ENCODE measurements around the gene RPL19.

Gene RPL19

DNA sequence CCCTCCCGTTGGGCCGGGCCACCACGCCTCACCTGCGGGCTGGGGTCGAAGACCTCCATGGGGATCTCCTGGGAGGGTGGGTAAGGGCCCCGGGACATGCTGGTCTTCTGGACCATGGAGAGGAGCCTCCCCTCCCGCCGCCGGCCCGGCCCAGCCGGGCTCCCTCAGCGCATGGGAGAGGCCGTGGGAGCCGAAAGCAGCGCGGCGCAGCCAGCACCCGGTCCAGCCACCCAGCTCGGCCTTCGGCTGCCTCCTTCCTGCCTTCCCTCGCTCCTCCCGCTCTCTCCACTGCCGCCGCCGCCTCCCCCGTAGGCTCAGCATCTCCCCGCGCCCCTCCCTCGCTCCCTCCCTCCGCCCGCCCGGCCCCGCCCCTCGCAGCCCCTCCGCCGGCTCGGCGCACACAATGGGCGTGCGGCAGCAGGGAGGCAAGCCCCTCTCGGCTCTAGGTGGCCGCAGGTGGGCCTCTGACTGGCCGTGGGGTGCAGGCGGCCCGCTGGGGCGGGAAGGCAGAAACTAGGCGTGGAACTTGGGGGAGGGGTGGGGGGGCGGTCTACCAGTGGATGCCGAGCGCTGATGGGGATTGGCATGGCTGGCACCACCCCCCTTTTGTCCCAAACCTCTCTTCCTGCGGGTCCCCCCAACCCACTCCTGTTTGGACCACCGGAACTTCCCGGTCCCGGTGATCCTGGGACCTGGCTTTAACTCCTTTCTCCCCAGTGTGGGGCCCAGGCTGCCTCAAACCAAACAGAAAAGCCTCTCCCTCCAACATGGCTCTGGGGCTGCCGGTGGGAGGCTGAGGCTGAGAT, 2.5 kb upstream of the RPL19 start, which contains the start of gene CACNB1:
TSS of gene CACNB1 (minus strand) at position 290 of the 806 bp plus-strand sequence. CDS start at position 116, 174 bp downstream.
- peak; percentile 39 to 42 for DNase-seq (ENCODE audit: low read depth in 2 of 2)

DNA sequence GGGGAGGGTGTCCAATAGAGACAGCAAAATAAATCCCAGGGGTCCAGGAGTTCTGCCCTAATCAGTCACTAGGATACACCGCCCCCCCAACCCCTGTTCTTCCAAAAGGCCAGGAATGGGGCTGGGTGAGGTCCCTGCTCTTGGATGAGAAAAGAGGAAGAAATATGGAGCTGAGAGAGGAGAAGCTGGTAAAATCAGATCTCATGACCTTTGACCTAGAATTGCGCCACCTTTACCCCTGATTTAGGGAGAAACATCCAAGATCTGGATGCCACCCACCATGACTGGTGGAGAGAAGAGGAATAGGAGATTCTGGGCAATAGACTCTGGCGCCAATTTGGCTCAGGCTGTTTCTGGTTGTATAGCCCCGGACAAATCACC, 1.9 kb upstream of the RPL19 start:
- DNase-seq (ENCODE audit: low read depth in 2 of 2) = no peak

DNA sequence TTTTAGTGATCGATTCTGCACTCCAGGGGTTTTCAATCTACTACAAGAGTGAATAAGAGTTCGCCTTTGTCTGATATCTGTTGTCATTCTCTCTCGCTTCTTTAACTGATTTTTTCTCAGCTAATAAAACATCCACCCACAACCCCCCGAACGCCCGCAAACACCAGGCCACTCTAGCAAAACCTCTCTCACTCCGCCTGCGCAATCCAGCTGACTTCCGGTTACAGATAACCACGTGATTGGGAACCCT, 338 bp upstream of the RPL19 start:
- DNase-seq (ENCODE audit: low read depth in 2 of 2) = peak; percentile 85 to 88

DNA sequence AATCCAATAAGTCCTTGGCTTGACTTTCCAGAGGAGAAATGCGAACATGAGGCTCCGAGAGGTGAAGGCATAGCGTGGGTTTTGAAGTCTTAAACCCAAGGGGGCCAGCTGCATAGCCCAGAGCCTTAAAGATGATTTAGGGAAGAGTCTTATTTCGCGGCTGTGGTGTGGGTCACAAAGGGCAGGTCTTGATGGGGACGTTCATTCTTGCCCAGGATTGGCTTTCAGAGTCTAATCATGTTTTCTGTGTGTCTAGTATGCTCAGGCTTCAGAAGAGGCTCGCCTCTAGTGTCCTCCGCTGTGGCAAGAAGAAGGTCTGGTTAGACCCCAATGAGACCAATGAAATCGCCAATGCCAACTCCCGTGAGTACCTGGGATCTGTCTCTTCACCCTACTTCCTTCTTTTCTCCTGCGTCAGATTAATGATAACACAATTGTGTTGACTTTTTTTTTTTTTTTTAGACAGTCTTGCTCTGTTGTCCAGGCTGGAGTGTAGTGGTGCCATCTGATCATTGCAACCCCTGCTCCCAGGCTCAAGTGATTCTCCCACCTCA, 951 bp downstream of the RPL19 start:
- no peak for DNase-seq (ENCODE audit: low read depth in 2 of 2)

DNA sequence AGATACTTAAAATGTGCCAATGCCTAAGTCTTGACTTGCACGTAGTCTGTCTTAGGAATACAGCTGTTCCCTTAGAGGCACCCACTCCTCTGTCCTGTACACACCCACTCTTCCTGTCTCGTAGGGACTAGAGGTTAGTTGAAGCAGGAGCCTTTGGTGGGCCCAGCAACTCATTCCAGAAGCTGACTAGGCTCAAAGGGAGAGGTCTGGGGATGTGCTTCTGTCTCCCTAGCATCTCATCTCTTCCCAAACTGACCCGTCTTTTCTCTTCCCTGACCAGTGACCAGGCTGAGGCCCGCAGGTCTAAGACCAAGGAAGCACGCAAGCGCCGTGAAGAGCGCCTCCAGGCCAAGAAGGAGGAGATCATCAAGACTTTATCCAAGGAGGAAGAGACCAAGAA, 4.2 kb downstream of the RPL19 start:
- no peak for DNase-seq (ENCODE audit: low read depth in 2 of 2)

DNA sequence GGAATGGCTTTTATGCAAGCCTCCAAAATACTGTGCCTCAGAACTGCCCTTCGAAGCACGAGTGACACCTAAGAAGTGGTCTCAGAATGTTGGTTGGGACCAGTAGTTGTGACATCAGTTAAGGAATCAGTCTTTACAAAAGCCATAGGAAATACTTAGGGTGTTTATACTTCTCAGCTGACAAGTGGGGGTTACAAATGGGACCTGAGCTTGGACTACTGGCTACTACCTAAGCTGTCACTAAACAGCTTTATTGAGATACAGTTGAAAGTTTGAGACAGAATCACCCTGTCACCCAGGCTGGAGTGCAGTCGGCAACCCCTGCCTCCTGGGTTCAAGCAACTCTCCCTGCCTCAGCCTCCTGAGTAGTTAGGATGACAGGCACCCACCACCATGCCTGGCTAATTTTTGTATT, 5.0 kb downstream of the RPL19 start:
- DNase-seq (ENCODE audit: low read depth in 2 of 2) = no peak

DNA sequence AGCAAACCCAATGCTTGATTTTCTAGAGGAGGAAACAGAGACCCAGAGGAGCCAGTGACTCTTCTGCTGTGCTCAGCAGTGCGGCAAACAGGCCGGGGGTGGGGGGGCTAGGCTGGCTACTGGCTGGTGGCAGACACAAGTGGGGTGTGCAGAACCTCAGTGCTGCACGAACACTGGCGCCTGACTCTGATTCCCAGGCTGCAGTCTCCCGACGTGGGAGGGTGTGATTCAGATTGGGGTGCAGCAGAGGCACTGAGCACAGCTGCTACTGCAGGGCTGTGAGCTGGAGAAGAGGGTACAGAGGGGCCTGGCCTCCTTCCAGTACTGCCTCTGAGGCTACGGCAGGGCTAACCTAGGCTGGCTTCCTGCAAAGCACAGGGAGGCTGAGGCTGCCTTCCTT, 8.1 kb downstream of the RPL19 start:
- no peak for DNase-seq (ENCODE audit: low read depth in 2 of 2)

DNA sequence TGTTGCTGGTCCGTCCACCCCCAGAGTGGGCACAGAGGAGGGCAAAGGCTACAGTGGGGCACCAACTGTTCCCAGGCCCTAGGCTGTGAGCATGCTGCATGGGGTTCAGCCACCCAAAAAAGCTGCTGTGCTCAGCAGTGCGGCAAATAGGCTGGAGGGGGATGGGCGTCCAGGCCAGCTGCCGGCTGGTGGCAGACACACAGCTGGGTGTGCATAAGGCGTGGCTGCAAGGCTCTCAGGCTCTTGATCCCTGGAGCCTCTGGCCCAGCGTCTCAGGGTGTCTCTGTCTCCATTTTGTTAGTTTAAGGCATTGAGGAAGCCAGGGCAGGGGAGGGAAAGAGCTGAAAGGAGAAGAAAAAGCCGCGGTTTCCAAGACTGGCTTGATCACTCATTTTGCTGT, 8.8 kb downstream of the RPL19 start:
- no peak for DNase-seq (ENCODE audit: low read depth in 2 of 2)

DNA sequence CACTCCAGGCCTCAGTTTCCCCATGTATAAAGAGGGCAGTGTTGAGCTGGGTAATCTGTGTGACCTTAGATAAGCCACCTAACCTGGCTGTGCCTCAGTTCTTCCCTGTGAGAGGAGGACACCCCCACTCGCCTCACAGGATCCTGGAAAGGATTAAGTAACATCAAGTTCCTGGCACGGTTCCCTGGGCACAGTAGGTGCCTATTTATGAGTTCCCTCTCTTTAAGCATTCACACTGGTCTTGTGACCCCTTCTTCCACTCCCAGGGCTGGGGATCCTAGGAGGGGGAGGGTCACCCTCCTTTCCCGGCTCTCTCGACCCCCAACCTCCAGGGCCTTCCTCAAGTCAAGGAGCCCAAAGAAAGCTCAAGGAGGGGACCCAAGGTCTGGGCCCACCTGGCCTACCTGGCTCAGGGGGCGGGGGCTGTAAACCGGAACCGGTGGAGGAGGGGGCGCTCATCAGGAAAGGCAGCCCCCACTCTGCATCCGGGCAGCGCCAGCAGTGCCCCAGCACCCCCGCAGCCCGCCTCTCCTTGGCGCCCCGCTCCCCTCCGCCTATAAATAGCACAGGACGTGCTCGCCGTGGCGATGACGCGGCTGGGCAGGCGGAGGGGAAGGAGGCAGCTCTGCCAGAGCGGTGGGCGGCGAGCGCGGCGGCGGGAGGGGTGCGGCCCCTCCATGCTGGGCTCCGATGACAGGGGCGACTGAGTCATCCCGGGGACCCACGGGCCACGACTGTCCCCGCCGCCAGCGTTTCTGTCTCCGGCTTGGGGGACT, 9.4 kb downstream of the RPL19 start:
- DNase-seq (ENCODE audit: low read depth in 2 of 2) = no peak

DNA sequence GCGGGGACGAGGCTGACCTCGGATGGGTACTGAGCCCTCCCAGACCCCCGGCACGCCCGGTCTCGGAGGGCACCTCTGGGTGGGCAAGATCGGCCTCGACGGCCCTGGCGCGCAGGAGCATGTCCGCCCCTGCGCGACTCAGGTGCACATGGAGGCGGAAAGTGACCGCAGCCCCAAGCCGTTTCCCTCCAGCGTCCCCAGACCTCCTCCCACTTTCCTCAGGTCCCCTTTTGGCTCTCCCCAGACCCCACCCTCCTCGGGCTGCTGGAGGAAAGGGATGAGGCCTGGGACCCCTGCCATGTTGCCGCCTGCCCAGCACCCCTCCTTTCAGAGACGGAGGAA, 10.0 kb downstream of the RPL19 start:
- no peak for DNase-seq (ENCODE audit: low read depth in 2 of 2)

DNA sequence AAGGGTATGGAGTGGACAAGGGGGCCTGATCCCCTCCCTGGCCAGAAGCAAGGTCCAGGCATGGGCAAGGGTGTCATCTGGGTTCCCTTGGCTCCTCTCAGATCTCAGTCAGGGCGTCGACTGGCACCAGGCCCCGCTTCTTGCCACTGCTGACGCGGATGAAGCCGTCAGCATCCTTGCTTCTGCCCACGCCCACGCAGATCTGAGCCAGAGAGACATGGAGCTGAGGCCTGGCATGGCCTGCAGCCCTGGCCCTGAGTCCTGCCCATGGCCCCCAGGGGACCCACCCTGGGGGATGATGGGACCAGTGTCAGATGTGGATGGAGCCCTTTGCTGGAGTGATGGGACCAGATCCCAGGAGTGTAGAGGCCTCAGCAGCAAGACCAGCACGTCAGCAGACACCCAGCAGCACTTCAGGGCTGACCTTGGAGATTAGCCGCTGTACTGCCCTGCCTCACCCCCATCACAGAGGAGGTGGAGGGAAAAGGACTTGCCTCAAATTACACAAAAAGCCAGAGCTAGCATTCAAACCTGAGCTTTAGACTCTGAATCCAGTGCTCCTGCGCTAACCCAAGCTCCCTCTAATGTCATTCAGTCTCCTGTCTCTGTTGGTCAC, 12.2 kb downstream of the RPL19 start:
- DNase-seq (ENCODE audit: low read depth in 2 of 2) = no peak

DNA sequence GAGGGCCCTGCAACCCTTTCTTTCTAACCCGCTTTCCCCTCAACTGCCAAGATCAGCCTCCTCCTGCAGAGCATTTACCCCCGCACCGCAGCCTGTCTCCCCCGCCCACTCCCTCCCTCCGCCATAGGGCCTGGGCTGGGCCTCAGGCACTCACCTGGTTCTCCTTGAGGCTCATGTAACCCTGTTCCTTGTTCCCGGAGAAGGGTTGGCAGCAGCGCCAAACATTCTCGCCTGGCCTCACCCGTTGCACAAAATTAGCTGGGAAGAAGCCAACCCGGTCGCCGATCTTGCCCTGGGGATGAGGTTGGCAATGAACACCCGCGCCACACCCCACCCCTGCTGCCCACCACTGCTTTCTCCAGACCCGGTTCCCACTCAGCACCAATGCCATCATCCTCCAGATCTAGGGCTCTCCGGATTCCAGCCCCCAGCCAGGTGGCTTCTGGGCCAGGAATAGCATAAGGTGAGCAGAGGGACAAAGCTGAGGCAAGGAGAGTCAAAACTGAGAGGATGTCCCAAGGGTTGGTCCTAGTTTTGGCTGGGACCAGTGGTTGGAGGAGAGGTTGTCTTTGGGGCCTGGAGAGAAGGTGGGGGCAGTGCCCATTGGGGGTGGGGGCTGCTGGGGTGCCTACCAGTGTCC, 12.9 kb downstream of the RPL19 start:
- no peak for DNase-seq (ENCODE audit: low read depth in 2 of 2)

DNA sequence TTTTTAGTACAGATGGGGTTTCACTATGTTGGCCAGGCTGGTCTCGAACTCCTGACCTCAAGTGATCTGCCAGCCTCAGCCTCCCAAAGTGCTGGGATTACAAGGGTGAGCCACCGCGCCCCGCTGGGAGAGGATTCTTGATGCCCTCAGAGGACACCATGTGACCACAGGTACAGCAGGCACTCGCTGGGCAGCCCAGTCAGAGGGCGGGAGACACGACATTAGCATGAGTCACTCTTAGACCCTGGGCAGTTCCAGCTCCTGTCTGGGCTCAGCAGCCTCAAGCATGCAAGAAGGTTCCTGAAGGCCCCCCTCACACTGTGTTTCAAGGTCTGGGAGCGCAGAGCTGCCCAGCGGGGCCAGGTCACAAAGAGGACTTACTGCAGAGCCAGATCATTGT, 13.8 kb downstream of the RPL19 start:
- no peak for DNase-seq (ENCODE audit: low read depth in 2 of 2)

DNA sequence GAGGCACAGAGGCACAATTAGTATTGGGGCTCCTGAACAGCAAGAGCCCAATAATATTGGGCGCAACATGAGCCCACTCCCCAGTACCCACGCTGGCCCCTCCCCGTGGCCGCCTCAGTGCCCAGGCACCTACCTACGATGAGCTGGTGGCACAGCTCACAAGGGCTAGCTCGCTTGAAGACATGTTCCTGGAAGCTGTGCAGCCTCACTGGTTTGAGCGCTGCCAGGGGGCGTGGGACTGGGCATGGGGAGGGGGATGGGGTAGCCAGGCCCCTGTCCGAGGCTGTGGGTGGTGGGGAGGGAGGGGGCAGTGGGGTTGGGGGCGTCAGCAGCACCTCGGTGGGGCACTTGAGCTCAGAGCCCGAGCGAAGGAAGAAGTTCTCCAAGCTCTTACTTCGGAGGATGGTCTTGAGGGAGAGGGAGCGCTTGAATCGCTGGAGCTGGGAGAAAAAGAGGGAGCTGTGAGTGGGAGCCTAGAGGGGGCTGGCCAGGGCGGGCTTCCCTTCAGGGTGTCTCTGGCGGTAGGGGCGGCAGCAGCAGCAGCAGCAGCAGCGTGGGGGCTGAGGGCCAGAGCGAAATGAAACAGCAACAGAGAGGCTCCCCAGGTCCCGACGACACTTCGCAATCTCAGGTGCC, 17.8 kb downstream of the RPL19 start:
- DNase-seq (ENCODE audit: low read depth in 2 of 2) = no peak

DNA sequence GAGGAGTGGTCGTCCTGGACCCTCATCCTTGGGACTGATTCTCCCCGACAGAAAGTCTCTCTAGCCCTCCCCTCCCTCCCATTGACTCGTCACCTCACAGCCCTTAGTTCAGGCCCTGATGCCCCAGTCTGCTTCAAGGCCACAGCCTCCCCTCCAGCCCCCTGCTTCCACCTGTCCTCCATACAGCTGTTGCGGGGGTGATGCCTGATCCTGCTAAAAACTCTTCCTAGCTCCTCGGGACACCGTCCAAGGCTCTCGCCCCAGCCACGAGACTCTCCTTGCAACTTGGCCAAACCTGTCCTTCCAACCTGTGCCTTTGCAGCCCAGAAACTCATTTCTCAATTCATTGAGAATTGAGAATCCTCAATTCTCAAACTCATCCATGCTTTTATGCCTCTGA, 18.8 kb downstream of the RPL19 start:
- no peak for DNase-seq (ENCODE audit: low read depth in 2 of 2)

DNA sequence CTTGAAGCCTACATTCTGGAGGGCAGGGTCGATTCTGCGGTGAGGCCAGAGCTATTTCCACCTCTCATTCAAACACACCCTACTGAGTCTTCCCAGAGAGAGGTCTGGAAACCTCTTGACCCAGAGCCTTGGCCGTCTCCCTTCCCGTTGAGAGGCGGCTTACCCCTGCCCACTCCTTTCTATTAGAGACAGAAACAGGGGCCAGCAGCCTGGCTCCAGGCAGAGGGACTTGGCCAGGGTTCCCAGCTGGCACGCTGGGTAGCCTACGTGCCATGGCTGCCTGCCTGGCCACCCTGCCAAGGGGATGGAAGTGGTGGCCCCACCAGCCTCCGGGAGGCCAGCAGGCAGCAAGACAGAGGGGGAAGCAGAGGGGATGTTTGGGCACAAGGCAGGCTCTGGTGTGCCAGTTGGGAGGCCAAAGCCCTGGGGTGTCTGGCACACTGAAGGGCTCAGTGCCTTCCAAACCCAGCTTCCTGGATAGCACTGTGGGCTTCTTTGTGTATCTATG, 19.6 kb downstream of the RPL19 start:
- DNase-seq (ENCODE audit: low read depth in 2 of 2) = no peak

DNA sequence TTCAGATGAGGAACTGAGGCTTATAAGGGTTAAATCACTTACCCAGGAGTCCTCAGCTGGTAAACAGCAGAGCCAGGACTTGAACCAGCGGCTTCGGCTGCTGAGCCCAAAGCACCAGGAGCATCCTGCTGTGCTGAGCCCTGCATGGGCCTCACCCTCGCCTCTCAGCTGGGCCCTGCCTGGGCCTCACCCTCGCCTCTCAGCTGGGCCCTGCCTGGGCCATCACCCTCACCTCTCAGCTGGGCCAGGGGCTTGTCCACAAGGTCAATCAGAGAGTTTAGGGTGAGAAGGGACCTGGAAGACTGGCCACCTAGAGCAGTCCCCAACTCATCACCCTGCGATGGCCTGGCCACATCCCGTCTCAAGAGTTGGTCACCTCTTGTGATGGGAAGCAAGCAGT, 21.5 kb downstream of the RPL19 start:
- no peak for DNase-seq (ENCODE audit: low read depth in 2 of 2)

DNA sequence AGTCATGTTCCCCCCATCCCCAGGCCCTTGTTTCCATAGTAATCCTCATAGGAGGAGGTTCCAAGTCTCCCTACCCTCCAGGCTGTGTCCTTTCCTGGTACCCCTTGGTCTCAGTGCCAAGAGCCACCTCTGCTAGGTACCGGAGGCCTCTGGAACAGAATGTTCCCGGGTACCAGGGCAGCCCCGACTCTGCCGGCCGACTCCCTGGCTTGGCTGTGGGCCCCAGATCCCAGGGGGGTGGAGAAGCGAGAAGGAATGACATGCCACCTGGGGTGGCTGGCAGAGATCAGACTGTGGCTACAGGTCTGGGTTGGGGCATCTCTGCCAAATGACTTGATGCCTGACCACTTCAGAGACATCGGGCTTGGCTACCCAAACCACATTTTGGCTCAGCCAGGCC, 22.1 kb downstream of the RPL19 start:
- no peak for DNase-seq (ENCODE audit: low read depth in 2 of 2)

DNA sequence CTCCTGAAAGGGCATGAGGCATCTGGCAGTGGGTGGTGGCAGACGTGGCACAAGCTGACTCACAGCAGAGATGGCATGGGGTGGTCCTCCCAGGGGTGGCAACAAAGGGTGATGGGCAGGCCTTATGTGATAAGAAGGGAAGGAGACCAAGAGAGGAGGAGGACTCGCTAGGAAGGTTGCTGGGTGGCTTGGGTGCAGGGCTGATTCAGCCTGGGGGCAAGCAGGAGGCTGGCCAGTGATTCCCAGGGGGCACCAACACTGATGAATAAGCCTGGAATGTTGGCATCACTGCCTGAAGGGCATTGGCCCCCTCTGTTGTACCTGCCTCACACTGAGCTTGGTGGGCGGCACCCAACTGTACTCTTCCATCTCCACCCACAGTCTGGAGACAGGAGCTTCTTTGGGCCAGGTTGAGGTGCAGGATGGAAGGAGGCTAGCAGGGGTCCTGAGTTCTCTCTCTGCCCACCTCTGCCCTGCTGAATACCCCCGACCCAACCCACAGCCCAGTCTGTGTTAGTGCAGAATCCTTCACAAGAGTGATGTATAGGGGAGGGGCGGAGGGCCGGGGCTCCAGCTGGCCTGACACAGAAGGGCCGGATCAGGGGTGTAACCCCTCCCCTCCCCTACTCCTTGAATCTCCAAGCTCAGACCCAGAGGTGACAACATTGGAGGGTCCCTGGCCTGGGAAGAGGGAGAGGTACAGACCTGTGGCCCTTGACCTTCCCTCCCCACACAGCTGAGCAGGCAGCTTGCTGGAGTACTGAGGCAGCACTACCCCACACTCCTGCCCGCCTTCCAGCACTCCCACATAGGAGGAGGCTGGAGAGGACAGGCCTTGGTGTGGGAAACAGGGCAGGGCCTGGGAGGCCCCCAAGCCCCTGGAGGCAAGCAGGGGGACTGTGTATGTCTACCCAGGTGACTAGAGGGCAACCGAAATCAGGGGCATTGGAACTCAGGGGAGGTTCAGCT, 23.1 kb downstream of the RPL19 start:
- DNase-seq (ENCODE audit: low read depth in 2 of 2) = no peak
